MCF 10A (cell line): ENCODE data around the gene SDHAF1. TPM values are rescaled to one million over a fixed set of nuclear protein-coding genes. Genes with fewer than 3 reads are reported as not detected.
"Not testable (repeated sequence)": the region's sequence is repeated elsewhere in the genome, so short reads cannot be mapped to it uniquely, and the experiment has no call there.

Experiments
- BruUV-seq: library from RNA; stranded (reverse); fragments of 400-500 nt; replicated peaks from 2 replicates; lab custom pipeline; 2021; lab: Mats Ljungman, UMichigan
- CTCF ChIA-PET: fragments of 300-600 bp; sonication (Branson Sonifier 250); formaldehyde crosslinking; extraction: SDS; loops from one replicate; lab custom pipeline; 2021; ENCODE audit warnings: antibody characterized with exemption, inconsistent platforms; lab: Yijun Ruan, JAX
- POLR2A ChIA-PET: fragments of 300-600, 350-650 bp; sonication (Branson Sonifier 250); formaldehyde crosslinking; extraction: SDS; loops from one replicate; lab custom pipeline; 2020; ENCODE audit warnings: antibody characterized with exemption, inconsistent platforms; lab: Yijun Ruan, JAX
- DNase-seq: peaks from one replicate; pipeline ENCODE4 v3.0.0-alpha.2; 2018; ENCODE audit not compliant: unreplicated experiment
- H3K27ac Mint-ChIP-seq: one replicate; pipeline ENCODE4 v1.8.0; 2022; ENCODE audit warnings: mild to moderate bottlenecking, low read depth, mixed read lengths; ENCODE audit not compliant: unreplicated experiment
- H3K27me3 Mint-ChIP-seq: one replicate; pipeline ENCODE4 v1.8.0; 2022; ENCODE audit warnings: mixed read lengths; ENCODE audit not compliant: insufficient read depth, unreplicated experiment
- H3K36me3 Mint-ChIP-seq: one replicate; pipeline ENCODE4 v1.8.0; 2022; ENCODE audit warnings: mild to moderate bottlenecking, moderate library complexity, mixed read lengths; ENCODE audit not compliant: insufficient read depth, unreplicated experiment
- H3K4me1 Mint-ChIP-seq: one replicate; pipeline ENCODE4 v1.8.0; 2022; ENCODE audit warnings: mixed read lengths; ENCODE audit not compliant: insufficient read depth, unreplicated experiment
- H3K4me3 Mint-ChIP-seq: one replicate; pipeline ENCODE4 v1.8.0; 2022; ENCODE audit warnings: mild to moderate bottlenecking, moderate library complexity, mixed read lengths; ENCODE audit not compliant: unreplicated experiment
- H3K9me3 Mint-ChIP-seq: one replicate; pipeline ENCODE4 v1.8.0; 2022; ENCODE audit warnings: mixed read lengths; ENCODE audit not compliant: unreplicated experiment
- CTCF ChIP-seq: fragments of 200-600 bp; IDR thresholded peaks from one replicate; pipeline ENCODE4 v1.8.0; 2022; ENCODE audit warnings: antibody characterized with exemption, mild to moderate bottlenecking; ENCODE audit not compliant: unreplicated experiment
- intact Hi-C: fragments of 100-400 bp; cut with micrococcal nuclease; formaldehyde crosslinking; loops from 2 replicates; pipeline ENCODE4 v1.14.1; 2022
- total RNA-seq: library from RNA; stranded (reverse); gene quantifications from 2 replicates; pipeline ENCODE4 v1.2.3, GENCODE V29; 2022

SDHAF1 gene
- total RNA-seq, 1 experiment from 2014 or later, result 14.4 TPM

- Mint-ChIP-seq H3K36me3 (no peaks in the 10 kb centered on the region), H3K27ac (no peak overlapping the region), H3K4me1 (no peaks in the 10 kb centered on the region), H3K27me3 (peaks cover 62% of the 10 kb centered on the region), H3K9me3 (no peaks in the 10 kb centered on the region), H3K4me3 (no peak overlapping the region)
- POLR2A ChIA-PET, result no interaction called here
- intact Hi-C loops, result no loop called here
- no TSS peak for BruUV-seq
- CTCF ChIA-PET, result no interaction called here
- TF ChIP-seq CTCF, result no peak
- DNase-seq, result no peak
Measured at GRCh38 chr19:35978832-35979365, 16.1 kb upstream of the SDHAF1 start.

- H3K9me3 Mint-ChIP-seq, DNase-seq, POLR2A ChIA-PET, H3K4me3 Mint-ChIP-seq, BruUV-seq, H3K27ac Mint-ChIP-seq, H3K36me3 Mint-ChIP-seq, intact Hi-C loops, H3K4me1 Mint-ChIP-seq: not testable (repeated sequence)
- peaks cover 83% of the 10 kb centered on the region for H3K27me3 Mint-ChIP-seq
- CTCF ChIA-PET, result interaction anchor here (0.7 kb wide), 1 partner anchor 33 kb away, joined by 3 read pairs; no protein-coding TSS in a partner anchor
Measured at GRCh38 chr19:35980997-35981396, 14.0 kb upstream of the SDHAF1 start.

- no peak for TF ChIP-seq CTCF
- Mint-ChIP-seq H3K9me3 (no peaks in the 10 kb centered on the region), H3K27ac (no peak overlapping the region), H3K4me3 (no peak overlapping the region), H3K27me3 (peaks cover 82% of the 10 kb centered on the region), H3K36me3 (no peaks in the 10 kb centered on the region), H3K4me1 (no peaks in the 10 kb centered on the region)
- DNase-seq, result no peak
- ChIA-PET CTCF (no interaction called here), POLR2A (no interaction called here)
- BruUV-seq, result no TSS peak
- intact Hi-C loops, result no loop called here
Measured at GRCh38 chr19:35983177-35983576, 11.8 kb upstream of the SDHAF1 start.

- intact Hi-C loops, result no loop called here
- DNase-seq, result no peak
- ChIA-PET POLR2A (interaction anchor here (1.0 kb wide), 1 partner anchor 97 kb away, joined by 3 read pairs; no protein-coding TSS in a partner anchor), CTCF (no interaction called here)
- no peak overlapping the region for H3K27ac Mint-ChIP-seq
- BruUV-seq, result no TSS peak
- H3K36me3 Mint-ChIP-seq, result no peaks in the 10 kb centered on the region
- no peak overlapping the region for H3K4me3 Mint-ChIP-seq
- H3K27me3 Mint-ChIP-seq, result peaks cover 63% of the 10 kb centered on the region
- TF ChIP-seq CTCF, result no peak
- H3K9me3 Mint-ChIP-seq, result peaks cover 7% of the 10 kb centered on the region
- no peaks in the 10 kb centered on the region for H3K4me1 Mint-ChIP-seq
Measured at GRCh38 chr19:35986111-35986510, 8.9 kb upstream of the SDHAF1 start.
